ENCODE measurements around the gene SORBS2.
A peak's percentile ranks its signal among the peaks of the same experiment; 100 is the strongest.

Gene SORBS2

DNA sequence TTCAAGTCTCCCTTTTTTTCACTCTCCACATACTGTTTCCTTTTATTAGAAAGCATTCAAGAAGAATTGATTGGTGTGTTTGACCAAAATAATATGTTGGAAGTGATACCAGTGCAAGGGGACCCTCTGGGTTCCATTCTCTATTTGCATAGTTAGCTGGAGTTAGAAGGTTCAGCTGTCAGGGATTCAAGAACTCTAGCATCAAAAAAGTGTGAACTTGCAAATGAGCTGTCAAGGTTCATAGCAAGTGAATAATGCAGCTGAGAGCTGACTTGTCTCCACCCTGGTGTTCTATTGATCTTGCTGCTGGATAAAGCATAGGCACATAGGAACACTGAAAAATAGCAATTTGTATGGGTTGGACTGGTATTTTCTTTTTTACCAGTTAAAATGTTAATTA, 73.2 kb downstream of the SORBS2 start:
- H3K9me3 Mint-ChIP-seq = peaks cover 12% of the 10 kb centered on the region
- no peak overlapping the region for H3K27ac Mint-ChIP-seq
- H3K4me1 Mint-ChIP-seq (ENCODE audit: low read depth) = peaks cover 80% of the 10 kb centered on the region
- no peak overlapping the region for H3K4me3 Mint-ChIP-seq
- H3K27me3 Mint-ChIP-seq = no peaks in the 10 kb centered on the region
- intact Hi-C loops (cut with micrococcal nuclease) = loop anchor here (10.0 kb wide), 1 partner anchor 534 kb away; the partner anchor contains the start of genes CFAP97 and SNX25
- H3K36me3 Mint-ChIP-seq (ENCODE audit: low read depth) = no peaks in the 10 kb centered on the region

- H3K4me3 Mint-ChIP-seq = no peak overlapping the region
- H3K27ac Mint-ChIP-seq = peak overlapping the region; percentile 33
- H3K27me3 Mint-ChIP-seq = peaks cover 2% of the 10 kb centered on the region
- no peaks in the 10 kb centered on the region for H3K36me3 Mint-ChIP-seq (ENCODE audit: low read depth)
- peaks cover 80% of the 10 kb centered on the region for H3K4me1 Mint-ChIP-seq (ENCODE audit: low read depth)
- intact Hi-C loops (cut with micrococcal nuclease) = loop anchor here (10.0 kb wide), 1 partner anchor 533 kb away; the partner anchor contains the start of genes CFAP97 and SNX25
- peaks cover 7% of the 10 kb centered on the region for H3K9me3 Mint-ChIP-seq
These were observed 73.9 kb downstream of the SORBS2 start for GRCh38 chr4:185738038-185738552.

- Mint-ChIP-seq H3K9me3 (peaks cover 7% of the 10 kb centered on the region), H3K36me3 (ENCODE audit: low read depth) (no peaks in the 10 kb centered on the region), H3K4me3 (no peak overlapping the region), H3K4me1 (ENCODE audit: low read depth) (peaks cover 80% of the 10 kb centered on the region), H3K27ac (peak overlapping the region; percentile 33), H3K27me3 (peaks cover 3% of the 10 kb centered on the region)
- intact Hi-C loops (cut with micrococcal nuclease) = loop anchor here (10.0 kb wide), 1 partner anchor 533 kb away; the partner anchor contains the start of genes CFAP97 and SNX25
These were observed 74.4 kb downstream of the SORBS2 start for GRCh38 chr4:185737489-185738037.

- Mint-ChIP-seq H3K4me1 (ENCODE audit: low read depth) (peaks cover 77% of the 10 kb centered on the region), H3K27ac (peak overlapping the region; percentile 33)
These were observed 75.1 kb downstream of the SORBS2 start for GRCh38 chr4:185736882-185737281.

DNA sequence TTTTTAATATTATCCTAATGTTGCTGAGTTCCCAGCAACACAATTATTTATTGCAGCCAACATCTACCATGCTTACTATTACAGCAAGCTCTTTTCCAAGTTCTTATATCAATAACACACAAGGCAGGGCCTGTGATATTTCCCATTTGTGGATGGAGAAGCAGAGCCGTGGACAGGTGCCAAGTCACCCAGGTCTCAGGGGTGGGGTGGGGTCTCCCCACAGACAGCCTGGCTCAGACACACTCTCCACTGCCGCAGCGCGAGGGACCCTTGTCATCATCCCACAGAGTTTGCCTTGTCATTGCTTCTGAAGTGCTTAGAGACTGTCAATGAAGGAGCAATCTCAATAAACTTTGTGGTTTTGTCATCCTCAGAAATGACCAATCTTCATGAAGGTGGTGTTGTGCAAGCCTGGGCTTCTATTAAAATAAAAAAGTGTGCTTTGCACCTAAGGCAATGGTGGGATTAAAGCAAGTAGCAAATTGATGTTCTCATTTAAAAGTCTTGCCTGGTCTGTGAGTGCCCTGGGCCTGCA, 76.1 kb downstream of the SORBS2 start:
- peaks cover 3% of the 10 kb centered on the region for H3K27me3 Mint-ChIP-seq
- peaks cover 7% of the 10 kb centered on the region for H3K9me3 Mint-ChIP-seq
- peaks cover 76% of the 10 kb centered on the region for H3K4me1 Mint-ChIP-seq (ENCODE audit: low read depth)
- intact Hi-C loops (cut with micrococcal nuclease) = loop anchor here (10.0 kb wide), 1 partner anchor 531 kb away; the partner anchor contains the start of genes CFAP97 and SNX25
- peak overlapping the region; percentile 69 for H3K27ac Mint-ChIP-seq
- H3K4me3 Mint-ChIP-seq = no peak overlapping the region
- no peaks in the 10 kb centered on the region for H3K36me3 Mint-ChIP-seq (ENCODE audit: low read depth)

More at GRCh38 chr4:185736882-185737281, 75.1 kb downstream of the SORBS2 start:
- Mint-ChIP-seq H3K36me3 (ENCODE audit: low read depth) (no peaks in the 10 kb centered on the region), H3K27me3 (peaks cover 3% of the 10 kb centered on the region), H3K4me3 (no peak overlapping the region), H3K9me3 (peaks cover 7% of the 10 kb centered on the region)
- intact Hi-C loops (cut with micrococcal nuclease) = loop anchor here (10.0 kb wide), 1 partner anchor 532 kb away; the partner anchor contains the start of genes CFAP97 and SNX25

GRCh38 chr4:185734930-185735329, 77.1 kb downstream of the SORBS2 start:
- intact Hi-C loops (cut with micrococcal nuclease) = loop anchor here (10.0 kb wide), 1 partner anchor 530 kb away; the partner anchor contains the start of genes CFAP97 and SNX25
- Mint-ChIP-seq H3K36me3 (ENCODE audit: low read depth) (no peaks in the 10 kb centered on the region), H3K4me3 (peak overlapping the region; percentile 18), H3K27me3 (peaks cover 3% of the 10 kb centered on the region), H3K4me1 (ENCODE audit: low read depth) (peaks cover 71% of the 10 kb centered on the region), H3K9me3 (no peaks in the 10 kb centered on the region), H3K27ac (peak overlapping the region; percentile 83)

DNA sequence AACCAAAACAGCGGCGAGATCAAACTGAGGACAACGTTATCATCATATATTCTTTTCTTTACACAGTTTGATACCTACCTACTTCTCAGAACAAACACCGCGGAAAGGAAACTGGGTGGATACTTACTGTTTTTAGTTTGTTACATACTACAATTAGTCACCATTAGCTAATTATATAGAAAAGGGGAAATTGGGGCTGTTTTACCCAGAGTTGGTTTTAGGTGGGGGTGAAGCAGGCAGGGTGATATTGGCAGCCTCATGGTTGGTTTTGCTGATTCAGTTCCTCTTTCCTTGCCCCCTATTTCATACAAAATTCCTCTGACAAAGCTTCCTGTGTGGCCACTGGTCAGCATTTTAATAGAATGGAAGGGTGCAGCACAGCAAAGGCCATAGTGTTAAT, 77.8 kb downstream of the SORBS2 start:
- H3K4me3 Mint-ChIP-seq = no peak overlapping the region
- H3K9me3 Mint-ChIP-seq = no peaks in the 10 kb centered on the region
- no peaks in the 10 kb centered on the region for H3K36me3 Mint-ChIP-seq (ENCODE audit: low read depth)
- H3K4me1 Mint-ChIP-seq (ENCODE audit: low read depth) = peaks cover 73% of the 10 kb centered on the region
- peaks cover 3% of the 10 kb centered on the region for H3K27me3 Mint-ChIP-seq
- intact Hi-C loops (cut with micrococcal nuclease) = loop anchor here (10.0 kb wide), 1 partner anchor 529 kb away; the partner anchor contains the start of genes CFAP97 and SNX25
- H3K27ac Mint-ChIP-seq = peak overlapping the region; percentile 83

GRCh38 chr4:185730849-185731608, 81.0 kb downstream of the SORBS2 start:
- no peaks in the 10 kb centered on the region for H3K9me3 Mint-ChIP-seq
- H3K4me3 Mint-ChIP-seq = no peak overlapping the region
- peaks cover 59% of the 10 kb centered on the region for H3K4me1 Mint-ChIP-seq (ENCODE audit: low read depth)
- intact Hi-C loops (cut with micrococcal nuclease) = loop anchor here (10.0 kb wide), 1 partner anchor 526 kb away; the partner anchor contains the start of genes CFAP97 and SNX25
- H3K36me3 Mint-ChIP-seq (ENCODE audit: low read depth) = no peaks in the 10 kb centered on the region
- peaks cover 4% of the 10 kb centered on the region for H3K27me3 Mint-ChIP-seq
- H3K27ac Mint-ChIP-seq = peak overlapping the region; percentile 46

DNA sequence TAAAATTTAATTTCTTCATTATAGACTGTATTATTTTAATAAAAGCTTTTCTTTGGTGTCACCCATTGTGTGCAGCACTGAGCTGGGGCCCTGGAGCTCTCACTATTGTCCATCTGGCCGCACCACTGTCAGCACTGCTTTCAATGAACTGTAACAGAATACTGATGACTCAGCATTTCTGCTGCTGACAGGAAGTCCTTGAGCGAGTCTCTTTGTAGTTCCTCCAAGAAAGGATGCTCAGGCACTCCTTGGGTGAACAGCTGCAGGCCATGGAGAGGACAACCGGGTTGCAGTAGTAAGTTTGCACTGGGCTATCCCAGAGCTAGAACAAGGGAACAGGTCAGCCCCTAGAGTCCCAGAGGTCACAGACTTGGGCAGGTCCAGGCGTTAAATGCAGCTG, 81.6 kb downstream of the SORBS2 start:
- Mint-ChIP-seq H3K27me3 (peaks cover 7% of the 10 kb centered on the region), H3K27ac (no peak overlapping the region), H3K4me1 (ENCODE audit: low read depth) (peaks cover 53% of the 10 kb centered on the region)

GRCh38 chr4:185729391-185729804, 82.6 kb downstream of the SORBS2 start:
- Mint-ChIP-seq H3K27me3 (peaks cover 11% of the 10 kb centered on the region), H3K27ac (peak overlapping the region; percentile 70), H3K4me1 (ENCODE audit: low read depth) (peaks cover 43% of the 10 kb centered on the region), H3K36me3 (ENCODE audit: low read depth) (no peaks in the 10 kb centered on the region), H3K4me3 (no peak overlapping the region), H3K9me3 (peaks cover 6% of the 10 kb centered on the region)
- intact Hi-C loops (cut with micrococcal nuclease) = no loop called here

More for the DNA sequence above, 81.6 kb downstream of the SORBS2 start:
- Mint-ChIP-seq H3K4me3 (no peak overlapping the region), H3K36me3 (ENCODE audit: low read depth) (no peaks in the 10 kb centered on the region), H3K9me3 (no peaks in the 10 kb centered on the region)
- intact Hi-C loops (cut with micrococcal nuclease) = loop anchor here (10.0 kb wide), 1 partner anchor 526 kb away; the partner anchor contains the start of genes CFAP97 and SNX25

GRCh38 chr4:185728893-185729292, 83.1 kb downstream of the SORBS2 start:
- H3K4me3 Mint-ChIP-seq = no peak overlapping the region
- H3K4me1 Mint-ChIP-seq (ENCODE audit: low read depth) = peaks cover 39% of the 10 kb centered on the region
- intact Hi-C loops (cut with micrococcal nuclease) = no loop called here
- H3K27me3 Mint-ChIP-seq = peaks cover 11% of the 10 kb centered on the region
- H3K36me3 Mint-ChIP-seq (ENCODE audit: low read depth) = no peaks in the 10 kb centered on the region
- H3K27ac Mint-ChIP-seq = peak overlapping the region; percentile 70
- peaks cover 8% of the 10 kb centered on the region for H3K9me3 Mint-ChIP-seq

DNA sequence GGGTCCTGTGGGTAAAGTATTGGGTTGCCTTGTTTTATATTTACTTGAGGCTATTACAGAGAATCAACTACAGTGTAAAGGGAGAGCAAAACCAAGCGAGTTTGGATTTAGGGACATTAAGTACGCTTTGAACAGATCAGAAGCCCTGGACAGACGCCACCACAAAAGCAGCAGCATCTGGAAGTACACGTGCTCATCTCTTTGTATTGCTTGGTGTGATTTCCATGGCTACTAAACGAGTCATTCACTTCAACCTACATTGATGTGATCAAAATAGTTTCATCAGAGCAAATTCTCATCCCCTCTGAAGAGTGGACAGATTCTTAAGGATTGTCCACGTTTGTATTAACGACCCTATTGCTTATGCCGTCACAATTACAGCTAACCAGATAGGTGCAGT, 85.1 kb downstream of the SORBS2 start:
- intact Hi-C loops (cut with micrococcal nuclease) = no loop called here
- Mint-ChIP-seq H3K27me3 (peaks cover 10% of the 10 kb centered on the region), H3K4me3 (no peak overlapping the region), H3K36me3 (ENCODE audit: low read depth) (no peaks in the 10 kb centered on the region), H3K27ac (no peak overlapping the region), H3K4me1 (ENCODE audit: low read depth) (peaks cover 32% of the 10 kb centered on the region), H3K9me3 (peaks cover 8% of the 10 kb centered on the region)

- peaks cover 13% of the 10 kb centered on the region for H3K4me1 Mint-ChIP-seq (ENCODE audit: low read depth)
- no peak overlapping the region for H3K4me3 Mint-ChIP-seq
- H3K27ac Mint-ChIP-seq = no peak overlapping the region
- no peaks in the 10 kb centered on the region for H3K36me3 Mint-ChIP-seq (ENCODE audit: low read depth)
- peaks cover 12% of the 10 kb centered on the region for H3K27me3 Mint-ChIP-seq
- intact Hi-C loops (cut with micrococcal nuclease) = no loop called here
- H3K9me3 Mint-ChIP-seq = peaks cover 8% of the 10 kb centered on the region
These were observed 88.2 kb downstream of the SORBS2 start for GRCh38 chr4:185723631-185724260.

Measured in dendritic cell treated with granulocyte-macrophage colony-stimulating factor and Interleukin-4, amounts not matched to agents 40 ng/mL and 50 ng/mL, for 4 days (primary cell).